GM12878 (cell line): ENCODE measurements around the gene TBC1D20. TPM values are rescaled to one million over a fixed set of nuclear protein-coding genes. Genes with fewer than 3 reads are reported as not detected.

ENCODE experiments used
- ATAC-seq: fragments of 200-7000 bp; cut with Tn5 transposase; 3 replicates; pipeline ENCODE4 v1.9.1; 2020; ENCODE audit warnings: mild to moderate bottlenecking, moderate library complexity
- BruUV-seq: library from RNA; stranded (reverse); fragments of 400-500 nt; replicated peaks from 2 replicates; lab custom pipeline; 2021; lab: Mats Ljungman, UMichigan
- CTCF ChIA-PET: fragments of 300-600 bp; sonication (Branson Sonifier 250); formaldehyde crosslinking; extraction: SDS; loops from one replicate; lab custom pipeline; 2021; ENCODE audit warnings: inconsistent platforms; lab: Yijun Ruan, JAX
- POLR2A ChIA-PET: fragments of 350-600 bp; formaldehyde crosslinking; extraction: SDS; loops from one replicate; lab custom pipeline; 2021; ENCODE audit warnings: inconsistent platforms; lab: Charles Lee
- RAD21 ChIA-PET: fragments of 300-600 bp; sonication (Branson Sonifier 250); formaldehyde crosslinking; loops from one replicate; lab custom pipeline; 2023; ENCODE audit warnings: antibody characterized with exemption; ENCODE audit not compliant: unreplicated experiment; lab: Charles Lee
- SMC1A ChIA-PET: fragments of 300-600 bp; sonication (Branson Sonifier 250); formaldehyde crosslinking; loops from one replicate; lab custom pipeline; 2023; ENCODE audit not compliant: unreplicated experiment, uncharacterized antibody; lab: Charles Lee
- DNase-seq: peaks from one replicate; pipeline ENCODE4 v3.0.0-alpha.2; 2011; ENCODE audit warnings: low read depth, low spot score
- FAIRE-seq: peaks from 3 replicates; lab custom pipeline; 2011; peaks lifted over from hg19 to GRCh38; lab: Jason Lieb, UNC
- H2AFZ ChIP-seq: 2 replicates; pipeline ENCODE4 v1.6.0; 2011; ENCODE audit warnings: low read depth, low read length, control low read depth; ENCODE audit not compliant: control insufficient read depth
- H3K27ac ChIP-seq: 2 replicates; pipeline ENCODE4 v1.5.1; 2011; ENCODE audit warnings: control low read depth; ENCODE audit not compliant: control insufficient read depth, insufficient read depth
- H3K27me3 ChIP-seq, 2 experiments: replicated peaks in 1 of 2; 2 replicates each; pipeline versions ENCODE4 v1.6.0 to v1.6.1; 2011; ENCODE audit warnings: low read length in 1 of 2; ENCODE audit not compliant: control insufficient read depth in 2 of 2, insufficient read depth in 2 of 2
- H3K36me3 ChIP-seq, 2 experiments: 2 replicates each; pipeline ENCODE4 v1.5.1; 2011; ENCODE audit warnings: low read length in 1 of 2; ENCODE audit not compliant: control insufficient read depth in 2 of 2, insufficient read depth in 2 of 2
- H3K4me1 ChIP-seq: 2 replicates; pipeline ENCODE4 v1.6.1; 2011; ENCODE audit warnings: mild to moderate bottlenecking, low read length, moderate library complexity, mixed read lengths; ENCODE audit not compliant: control insufficient read depth, insufficient read depth
- H3K4me2 ChIP-seq: 2 replicates; pipeline ENCODE4 v1.6.0; 2011; ENCODE audit warnings: control low read depth; ENCODE audit not compliant: control insufficient read depth, insufficient read depth
- H3K4me3 ChIP-seq: fragments of 200-600 bp; sonication (generic); 2 replicates; pipeline ENCODE4 v1.5.1; 2016
- H3K79me2 ChIP-seq: 2 replicates; pipeline ENCODE4 v1.6.0; 2011; ENCODE audit warnings: low read length; ENCODE audit not compliant: control insufficient read depth, insufficient read depth
- H3K9ac ChIP-seq: 2 replicates; pipeline ENCODE4 v1.8.0; 2011; ENCODE audit warnings: low read length, control low read depth, mixed read lengths; ENCODE audit not compliant: control insufficient read depth, insufficient read depth
- H3K9me3 ChIP-seq: replicated peaks from 3 replicates; pipeline ENCODE4 v1.5.1; 2011; ENCODE audit warnings: mild to moderate bottlenecking, low read length; ENCODE audit not compliant: control insufficient read depth, insufficient read depth
- H4K20me1 ChIP-seq: 2 replicates; pipeline ENCODE4 v1.6.0; 2011; ENCODE audit not compliant: control insufficient read depth, insufficient read depth
- BCL11A ChIP-seq: IDR thresholded peaks from 2 replicates; pipeline ENCODE4 v1.6.1; 2011; ENCODE audit warnings: low read depth, low read length
- BMI1 ChIP-seq: fragments of 450-650 bp; IDR thresholded peaks from 2 replicates; pipeline ENCODE4 v1.6.1; 2016; ENCODE audit warnings: mild to moderate bottlenecking, moderate library complexity, borderline replicate concordance
- HCFC1 ChIP-seq: fragments of 150-350 bp; IDR thresholded peaks from 2 replicates; pipeline ENCODE4 v1.6.1; 2014; ENCODE audit warnings: low read length
- MEF2B ChIP-seq: fragments of 450-650 bp; IDR thresholded peaks from 2 replicates; pipeline ENCODE4 v1.6.1; 2018; ENCODE audit warnings: mild to moderate bottlenecking, moderate library complexity; ENCODE audit not compliant: partially characterized antibody, poor library complexity, severe bottlenecking
- NR2F1 ChIP-seq: fragments of 450-650 bp; conservative IDR thresholded peaks from 2 replicates; pipeline ENCODE4 v1.6.1; 2017; ENCODE audit warnings: mild to moderate bottlenecking
- POU2F2 ChIP-seq: IDR thresholded peaks from 3 replicates; pipeline ENCODE4 v1.6.1; 2011; ENCODE audit warnings: low read depth, mild to moderate bottlenecking, low read length, borderline replicate concordance
- SIX5 ChIP-seq: IDR thresholded peaks from 2 replicates; pipeline ENCODE4 v1.6.1; 2011; ENCODE audit warnings: mild to moderate bottlenecking, low read depth, low read length, moderate library complexity; ENCODE audit not compliant: severe bottlenecking
- STAT3 ChIP-seq: IDR thresholded peaks from 2 replicates; pipeline ENCODE4 v1.6.1; 2011; ENCODE audit warnings: low read depth, low read length, improper control_type of control experiment
- TBL1XR1 ChIP-seq: IDR thresholded peaks from 2 replicates; pipeline ENCODE4 v1.6.1; 2012; ENCODE audit warnings: low read depth, low read length, improper control_type of control experiment
- YBX1 ChIP-seq: fragments of 450-650 bp; IDR thresholded peaks from 2 replicates; pipeline ENCODE4 v1.6.1; 2016; ENCODE audit warnings: antibody characterized with exemption
- ZNF274 ChIP-seq: IDR thresholded peaks from one replicate; pipeline ENCODE4 v1.8.0; 2011; ENCODE audit not compliant: insufficient read length, insufficient read depth
- WGBS: methylation state at CpG from one replicate; pipeline ENCODE4 v1.1.6; 2016; ENCODE audit warnings: low lambda C conversion rate; ENCODE audit not compliant: insufficient replicate concordance, insufficient coverage; ENCODE audit errors: missing lambda C conversion rate; 5-methylcytosine and 5-hydroxymethylcytosine counted together
- in situ Hi-C: fragments of 300-500 bp; cut with MboI; formaldehyde crosslinking; loops from 9 replicates; pipeline ENCODE4 v1.14.3; 2018; ENCODE audit warnings: mixed read lengths
- intact Hi-C: fragments of 100-400 bp; cut with micrococcal nuclease; formaldehyde crosslinking; loops from one replicate; pipeline ENCODE4 v1.14.2; 2022; ENCODE audit not compliant: unreplicated experiment
- polyA plus RNA-seq, 11 experiments: library from polyadenylated mRNA; depleted of rRNA in 4 of 11; unstranded in 6 of 11; stranded (reverse) in 5 of 11; fragments of >200 nt; fragmentation: Nextera tagmentation in 4 of 11; fragmentation: Illumina TruSeq in 1 of 11; extraction: Ambion mirVana in 4 of 11; extraction: Trizol in 1 of 11; gene quantifications; 1 replicate in 1 of 11; 2 replicates in 10 of 11; pipeline versions ENCODE4 v1.2.1 to v1.2.3, GENCODE V29; 2011 to 2016; ENCODE audit warnings: inconsistent platforms in 2 of 11, missing spikeins in 2 of 11, low read depth in 1 of 11
- total RNA-seq, 4 experiments: library from RNA; depleted of rRNA in 3 of 4; stranded (reverse); fragments of >200 nt in 3 of 4; fragmentation: Illumina TruSeq in 1 of 4; extraction: Trizol in 1 of 4; gene quantifications; 2 replicates each; pipeline versions ENCODE4 v1.2.1 to v1.2.3, GENCODE V29; 2013 to 2021
- TF ChIP-seq, protein P1 (sequence below): IDR thresholded peaks from 2 replicates; pipeline ENCODE4 v1.6.1; 2012; ENCODE audit warnings: low read length, inconsistent platforms
- TF ChIP-seq, protein P2 (sequence below): fragments of 450-650 bp; IDR thresholded peaks from 2 replicates; pipeline ENCODE4 v1.6.1; 2018; ENCODE audit warnings: borderline replicate concordance, mild to moderate bottlenecking; ENCODE audit not compliant: partially characterized antibody
- TF ChIP-seq, protein P3 (sequence below): IDR thresholded peaks from 2 replicates; pipeline ENCODE4 v1.6.1; 2012; ENCODE audit warnings: low read depth, low read length, improper control_type of control experiment

Gene TBC1D20
- total and polyA plus RNA-seq, 10 of the 15 experiments (the other 5 are each of a cell fraction or from before 2014, with no cell fraction given), result 4.3 to 17.9 (median 11.2) TPM

DNA sequence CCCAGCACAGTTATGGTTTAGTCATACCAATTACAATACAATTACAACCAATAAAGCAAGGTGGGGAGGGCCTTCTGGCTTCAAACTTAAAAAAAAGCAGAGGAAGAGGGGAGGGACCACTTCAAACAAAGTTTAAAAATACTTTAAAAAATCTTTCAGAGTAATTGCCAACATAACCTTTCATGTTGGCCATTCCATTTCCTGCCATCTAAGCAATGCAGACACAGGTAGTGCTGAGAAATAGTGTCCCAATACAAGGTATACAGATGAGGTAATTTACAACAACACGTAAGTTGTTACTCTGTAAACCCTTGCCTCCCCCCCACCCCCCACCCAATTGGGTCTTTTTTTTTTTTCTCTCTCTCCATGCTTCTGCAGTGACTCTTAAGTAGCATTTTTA is 18.8 kb upstream of the TBC1D20 start:
- Histone ChIP-seq H3K27me3 (no peaks in the 10 kb centered on the region), H3K36me3 (peaks cover 5 to 23% of the 10 kb centered on the region in 2 experiments)

DNA sequence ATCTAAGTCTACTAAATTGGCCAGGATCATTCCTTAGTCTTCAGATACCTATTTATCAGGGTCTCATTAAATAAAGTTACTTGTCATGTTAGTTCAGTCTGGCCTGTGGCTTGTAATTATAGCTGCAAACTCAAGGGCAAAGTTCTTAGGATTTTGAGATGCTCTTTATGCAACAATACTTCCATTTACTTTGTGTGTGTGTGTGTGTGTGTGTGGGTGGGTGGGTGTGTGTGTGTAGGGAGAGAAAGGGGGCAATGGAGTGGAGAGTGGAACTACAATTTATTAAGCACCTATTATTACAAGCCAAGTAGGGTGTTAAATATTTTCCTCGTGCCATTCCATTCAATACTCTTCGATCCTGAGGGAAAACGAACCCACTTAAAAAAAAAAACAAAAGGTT is 17.7 kb upstream of the TBC1D20 start:
- no peaks in the 10 kb centered on the region for H3K9me3 ChIP-seq
- intact Hi-C loops (no loop called here), in situ Hi-C loops (no loop called here)
- ChIA-PET CTCF (interaction anchor here (1.0 to 5.2 kb wide), 5 partner anchors 47 to 125 kb away, joined by 3 to 41 read pairs (median 7); no protein-coding TSS in a partner anchor), POLR2A (interaction anchor here (0.5 kb wide), 1 partner anchor 26 kb away, joined by 4 read pairs; no protein-coding TSS in a partner anchor), SMC1A (interaction anchor here (0.9 to 1.3 kb wide), 4 partner anchors 72 to 127 kb away, joined by 3 to 6 read pairs (median 3); no protein-coding TSS in a partner anchor), RAD21 (interaction anchor here (2.1 kb wide), 1 partner anchor 125 kb away, joined by 10 read pairs; no protein-coding TSS in a partner anchor)
- no peak overlapping the region for H2AFZ ChIP-seq
- 81% methylated on average over 3 of the region's 3 CpGs for WGBS
- DNase-seq (no peak), ATAC-seq (no peak), FAIRE-seq (no peak)
- no peak overlapping the region for H3K27ac ChIP-seq
- H3K4me1 ChIP-seq, result no peaks in the 10 kb centered on the region
- peaks cover 5 to 18% of the 10 kb centered on the region in 2 experiments for H3K36me3 ChIP-seq
- no peak overlapping the region for H3K4me3 ChIP-seq
- no peaks in the 10 kb centered on the region for H3K79me2 ChIP-seq
- H3K9ac ChIP-seq, result no peak overlapping the region
- TF ChIP-seq, protein P1, sequence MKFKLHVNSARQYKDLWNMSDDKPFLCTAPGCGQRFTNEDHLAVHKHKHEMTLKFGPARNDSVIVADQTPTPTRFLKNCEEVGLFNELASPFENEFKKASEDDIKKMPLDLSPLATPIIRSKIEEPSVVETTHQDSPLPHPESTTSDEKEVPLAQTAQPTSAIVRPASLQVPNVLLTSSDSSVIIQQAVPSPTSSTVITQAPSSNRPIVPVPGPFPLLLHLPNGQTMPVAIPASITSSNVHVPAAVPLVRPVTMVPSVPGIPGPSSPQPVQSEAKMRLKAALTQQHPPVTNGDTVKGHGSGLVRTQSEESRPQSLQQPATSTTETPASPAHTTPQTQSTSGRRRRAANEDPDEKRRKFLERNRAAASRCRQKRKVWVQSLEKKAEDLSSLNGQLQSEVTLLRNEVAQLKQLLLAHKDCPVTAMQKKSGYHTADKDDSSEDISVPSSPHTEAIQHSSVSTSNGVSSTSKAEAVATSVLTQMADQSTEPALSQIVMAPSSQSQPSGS, result no peak
- TF ChIP-seq, protein P2, sequence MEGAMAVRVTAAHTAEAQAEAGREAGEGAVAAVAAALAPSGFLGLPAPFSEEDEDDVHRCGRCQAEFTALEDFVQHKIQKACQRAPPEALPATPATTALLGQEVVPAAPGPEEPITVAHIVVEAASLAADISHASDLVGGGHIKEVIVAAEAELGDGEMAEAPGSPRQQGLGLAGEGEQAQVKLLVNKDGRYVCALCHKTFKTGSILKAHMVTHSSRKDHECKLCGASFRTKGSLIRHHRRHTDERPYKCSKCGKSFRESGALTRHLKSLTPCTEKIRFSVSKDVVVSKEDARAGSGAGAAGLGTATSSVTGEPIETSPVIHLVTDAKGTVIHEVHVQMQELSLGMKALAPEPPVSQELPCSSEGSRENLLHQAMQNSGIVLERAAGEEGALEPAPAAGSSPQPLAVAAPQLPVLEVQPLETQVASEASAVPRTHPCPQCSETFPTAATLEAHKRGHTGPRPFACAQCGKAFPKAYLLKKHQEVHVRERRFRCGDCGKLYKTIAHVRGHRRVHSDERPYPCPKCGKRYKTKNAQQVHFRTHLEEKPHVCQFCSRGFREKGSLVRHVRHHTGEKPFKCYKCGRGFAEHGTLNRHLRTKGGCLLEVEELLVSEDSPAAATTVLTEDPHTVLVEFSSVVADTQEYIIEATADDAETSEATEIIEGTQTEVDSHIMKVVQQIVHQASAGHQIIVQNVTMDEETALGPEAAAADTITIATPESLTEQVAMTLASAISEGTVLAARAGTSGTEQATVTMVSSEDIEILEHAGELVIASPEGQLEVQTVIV, result no peak
- TF ChIP-seq, protein P3, sequence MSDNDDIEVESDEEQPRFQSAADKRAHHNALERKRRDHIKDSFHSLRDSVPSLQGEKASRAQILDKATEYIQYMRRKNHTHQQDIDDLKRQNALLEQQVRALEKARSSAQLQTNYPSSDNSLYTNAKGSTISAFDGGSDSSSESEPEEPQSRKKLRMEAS, result no peak
- TF ChIP-seq MEF2B, result no peak
- no peak for TF ChIP-seq SIX5
- no peak for TF ChIP-seq STAT3
- no peak for TF ChIP-seq YBX1
- no peak for TF ChIP-seq BMI1
- TF ChIP-seq BCL11A, result no peak
- TF ChIP-seq NR2F1, result no peak
- no peak for TF ChIP-seq POU2F2
- H3K4me2 ChIP-seq, result no peak overlapping the region
- BruUV-seq, result no TSS peak
- H3K27me3 ChIP-seq, result no peaks in the 10 kb centered on the region
- no peaks in the 10 kb centered on the region for H4K20me1 ChIP-seq

More for the DNA sequence above, 18.8 kb upstream of the TBC1D20 start:
- POLR2A ChIA-PET, result no interaction called here
- TF ChIP-seq ZNF274 (no peak), HCFC1 (no peak), TBL1XR1 (no peak), BMI1 (no peak)
- TF ChIP-seq, all 136 proteins: peak for 0
- in situ Hi-C loops (no loop called here), intact Hi-C loops (no loop called here)
- no TSS peak for BruUV-seq
- Histone ChIP-seq H4K20me1 (no peaks in the 10 kb centered on the region), H3K4me2 (no peak overlapping the region), H3K9me3 (no peaks in the 10 kb centered on the region), H3K9ac (no peak overlapping the region), H2AFZ (no peak overlapping the region), H3K4me1 (no peaks in the 10 kb centered on the region), H3K27ac (no peak overlapping the region), H3K4me3 (no peak overlapping the region), H3K79me2 (no peaks in the 10 kb centered on the region)
- 100% methylated on average over 1 of the region's 1 CpG for WGBS
- CTCF ChIA-PET, result interaction anchor here (2.7 kb wide), 1 partner anchor 126 kb away, joined by 15 read pairs; no protein-coding TSS in a partner anchor
- DNase-seq (no peak), FAIRE-seq (no peak), ATAC-seq (no peak)
- SMC1A ChIA-PET, result no interaction called here
- RAD21 ChIA-PET, result no interaction called here
